A673 (cell line): Measurements from ENCODE around the gene FBLN2.

ENCODE experiments used
- CTCF ChIP-seq: fragments of 300-800, 200-600 bp; sonication (generic); conservative IDR thresholded peaks from 2 replicates; pipeline ENCODE4 v1.5.1; 2017; ENCODE audit warnings: low read depth, mild to moderate bottlenecking, antibody characterized with exemption, low read length, moderate library complexity, mixed read lengths
- EZH2 ChIP-seq: fragments of 200-600 bp; sonication (generic); IDR thresholded peaks from 2 replicates; pipeline ENCODE4 v1.6.1; 2017; ENCODE audit warnings: borderline replicate concordance, low read depth, mild to moderate bottlenecking, mixed read lengths, antibody characterized with exemption, low read length; ENCODE audit not compliant: poor library complexity, severe bottlenecking

GRCh38 chr3:13547591-13548371 lies 1.1 kb upstream of the FBLN2 start:
- TF ChIP-seq CTCF, result no peak
- no peak for TF ChIP-seq EZH2
